KMS-11 (cell line): ENCODE data around the gene IL21R.

Source experiments
- H2AFZ ChIP-seq: fragments of 200-600 bp; sonication (generic); 2 replicates; pipeline ENCODE4 v1.6.1; 2016; ENCODE audit warnings: antibody characterized with exemption, mixed run types, low read depth
- H3K27ac ChIP-seq: fragments of 200-600 bp; sonication (generic); 2 replicates; pipeline ENCODE4 v1.6.1; 2016; ENCODE audit warnings: mild to moderate bottlenecking, mixed run types
- H3K27me3 ChIP-seq: fragments of 200-600 bp; sonication (generic); 2 replicates; pipeline ENCODE4 v1.6.1; 2017; ENCODE audit warnings: mild to moderate bottlenecking, low read depth, mixed run types, moderate library complexity; ENCODE audit not compliant: insufficient read depth
- H3K36me3 ChIP-seq: fragments of 200-600 bp; sonication (generic); 2 replicates; pipeline ENCODE4 v1.6.1; 2017; ENCODE audit warnings: mild to moderate bottlenecking, mixed run types; ENCODE audit not compliant: insufficient read depth
- H3K4me1 ChIP-seq: fragments of 200-600 bp; sonication (generic); 2 replicates; pipeline ENCODE4 v1.6.1; 2016; ENCODE audit warnings: mild to moderate bottlenecking, low read depth, mixed run types; ENCODE audit not compliant: poor library complexity, severe bottlenecking
- H3K4me2 ChIP-seq: fragments of 200-600 bp; sonication (generic); 2 replicates; pipeline ENCODE4 v1.7.0; 2016; ENCODE audit warnings: mild to moderate bottlenecking, mixed run types
- H3K4me3 ChIP-seq: fragments of 200-600 bp; sonication (generic); IDR thresholded peaks from 2 replicates; pipeline ENCODE4 v1.6.1; 2017; ENCODE audit warnings: low read depth, low read length, mixed read lengths; ENCODE audit not compliant: insufficient read depth
- H3K79me2 ChIP-seq: fragments of 200-600 bp; sonication (generic); 2 replicates; pipeline ENCODE4 v1.6.1; 2016; ENCODE audit warnings: low read depth, mixed run types; ENCODE audit not compliant: insufficient read depth
- H3K9ac ChIP-seq: fragments of 200-600 bp; sonication (generic); 2 replicates; pipeline ENCODE4 v1.6.1; 2016; ENCODE audit warnings: mild to moderate bottlenecking, mixed run types
- H4K20me1 ChIP-seq: fragments of 200-600 bp; sonication (generic); 2 replicates; pipeline ENCODE4 v1.6.1; 2016; ENCODE audit warnings: mild to moderate bottlenecking, mixed run types; ENCODE audit not compliant: insufficient read depth
- TF ChIP-seq, protein P1 (sequence below): fragments of 200-600 bp; sonication (generic); conservative IDR thresholded peaks from 2 replicates; pipeline ENCODE4 v1.6.1; 2017; ENCODE audit warnings: low read depth, mild to moderate bottlenecking, antibody characterized with exemption, low read length, moderate library complexity, mixed read lengths

The IL21R gene

GRCh38 chr16:27399969-27400368, 2.0 kb upstream of the IL21R start:
- TF ChIP-seq, protein P1, sequence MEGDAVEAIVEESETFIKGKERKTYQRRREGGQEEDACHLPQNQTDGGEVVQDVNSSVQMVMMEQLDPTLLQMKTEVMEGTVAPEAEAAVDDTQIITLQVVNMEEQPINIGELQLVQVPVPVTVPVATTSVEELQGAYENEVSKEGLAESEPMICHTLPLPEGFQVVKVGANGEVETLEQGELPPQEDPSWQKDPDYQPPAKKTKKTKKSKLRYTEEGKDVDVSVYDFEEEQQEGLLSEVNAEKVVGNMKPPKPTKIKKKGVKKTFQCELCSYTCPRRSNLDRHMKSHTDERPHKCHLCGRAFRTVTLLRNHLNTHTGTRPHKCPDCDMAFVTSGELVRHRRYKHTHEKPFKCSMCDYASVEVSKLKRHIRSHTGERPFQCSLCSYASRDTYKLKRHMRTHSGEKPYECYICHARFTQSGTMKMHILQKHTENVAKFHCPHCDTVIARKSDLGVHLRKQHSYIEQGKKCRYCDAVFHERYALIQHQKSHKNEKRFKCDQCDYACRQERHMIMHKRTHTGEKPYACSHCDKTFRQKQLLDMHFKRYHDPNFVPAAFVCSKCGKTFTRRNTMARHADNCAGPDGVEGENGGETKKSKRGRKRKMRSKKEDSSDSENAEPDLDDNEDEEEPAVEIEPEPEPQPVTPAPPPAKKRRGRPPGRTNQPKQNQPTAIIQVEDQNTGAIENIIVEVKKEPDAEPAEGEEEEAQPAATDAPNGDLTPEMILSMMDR: no peak
- Histone ChIP-seq H3K4me1 (peaks cover 37% of the 10 kb centered on the region), H3K4me3 (no peak overlapping the region), H3K36me3 (no peaks in the 10 kb centered on the region), H3K79me2 (peaks cover 26% of the 10 kb centered on the region), H3K27me3 (no peaks in the 10 kb centered on the region), H4K20me1 (no peaks in the 10 kb centered on the region), H3K27ac (no peak overlapping the region), H2AFZ (no peak overlapping the region), H3K4me2 (no peak overlapping the region), H3K9ac (no peak overlapping the region)

GRCh38 chr16:27400751-27401620, 988 bp upstream of the IL21R start:
- H3K9ac ChIP-seq: peak overlapping the region; percentile 88; the same call in 1 of the 2 replicates
- no peaks in the 10 kb centered on the region for H3K36me3 ChIP-seq
- H3K27me3 ChIP-seq: no peaks in the 10 kb centered on the region
- H3K79me2 ChIP-seq: peaks cover 27% of the 10 kb centered on the region
- peak overlapping the region; percentile 82 for H3K27ac ChIP-seq
- H2AFZ ChIP-seq: 0 out of 2 replicates have a peak overlapping the region, but pooled peaks have one; percentile 54
- no peaks in the 10 kb centered on the region for H4K20me1 ChIP-seq
- H3K4me3 ChIP-seq: no peak overlapping the region
- H3K4me1 ChIP-seq: peaks cover 47% of the 10 kb centered on the region
- peak overlapping the region; percentile 92 for H3K4me2 ChIP-seq
- TF ChIP-seq, protein P1: no peak

GRCh38 chr16:27402569-27402963, 592 bp downstream of the IL21R start:
- H3K4me3 ChIP-seq: no peak overlapping the region
- no peaks in the 10 kb centered on the region for H4K20me1 ChIP-seq
- TF ChIP-seq, protein P1: no peak
- H3K4me2 ChIP-seq: peak overlapping the region; percentile 92
- H3K27ac ChIP-seq: peak overlapping the region; percentile 82
- H3K79me2 ChIP-seq: peaks cover 31% of the 10 kb centered on the region
- H3K4me1 ChIP-seq: peaks cover 57% of the 10 kb centered on the region
- peak overlapping the region; percentile 54 for H2AFZ ChIP-seq
- H3K9ac ChIP-seq: peak overlapping the region; percentile 88
- H3K27me3 ChIP-seq: no peaks in the 10 kb centered on the region
- no peaks in the 10 kb centered on the region for H3K36me3 ChIP-seq

GRCh38 chr16:27402964-27403600, 1.1 kb downstream of the IL21R start:
- Histone ChIP-seq H3K79me2 (peaks cover 31% of the 10 kb centered on the region), H3K9ac (peak overlapping the region; percentile 88), H3K36me3 (no peaks in the 10 kb centered on the region), H3K27me3 (no peaks in the 10 kb centered on the region), H4K20me1 (no peaks in the 10 kb centered on the region), H3K4me1 (peaks cover 63% of the 10 kb centered on the region), H3K4me2 (peak overlapping the region; percentile 92), H2AFZ (peak overlapping the region; percentile 54), H3K27ac (peak overlapping the region; percentile 82), H3K4me3 (no peak overlapping the region)
- TF ChIP-seq, protein P1: no peak
